Measurements from ENCODE around the gene DSCAM.

DSCAM gene

DNA sequence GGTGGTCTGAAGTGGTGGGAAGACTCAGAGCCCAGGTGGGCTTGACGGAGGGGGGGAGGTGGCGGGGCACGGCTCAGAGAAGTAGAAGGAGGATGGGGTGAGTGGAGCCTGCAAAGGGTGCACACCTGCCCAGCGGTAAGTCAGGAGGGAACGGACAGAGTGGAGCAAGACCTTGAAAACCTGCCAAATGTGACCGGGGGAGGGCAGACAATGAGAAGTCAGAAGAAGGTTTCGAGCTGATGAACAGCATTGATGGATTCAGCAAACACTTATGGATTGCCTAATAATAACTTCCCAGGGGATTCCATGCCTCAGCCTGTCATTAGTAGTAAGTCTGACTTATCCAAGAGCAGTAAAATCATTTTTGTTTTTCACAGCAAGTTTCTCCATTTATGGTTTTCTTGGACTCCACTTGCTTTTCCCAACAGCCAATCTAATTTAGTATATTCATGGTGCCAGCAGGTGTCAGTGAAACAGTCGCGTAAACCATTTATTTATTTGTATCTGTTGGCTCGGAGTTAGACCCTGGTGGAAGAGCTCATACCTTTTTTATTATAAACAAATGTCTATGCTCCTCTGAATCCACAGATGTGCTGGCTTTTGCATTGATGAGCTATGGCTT is 700.6 kb downstream of the DSCAM start:
- no peak for DNase-seq

DNA sequence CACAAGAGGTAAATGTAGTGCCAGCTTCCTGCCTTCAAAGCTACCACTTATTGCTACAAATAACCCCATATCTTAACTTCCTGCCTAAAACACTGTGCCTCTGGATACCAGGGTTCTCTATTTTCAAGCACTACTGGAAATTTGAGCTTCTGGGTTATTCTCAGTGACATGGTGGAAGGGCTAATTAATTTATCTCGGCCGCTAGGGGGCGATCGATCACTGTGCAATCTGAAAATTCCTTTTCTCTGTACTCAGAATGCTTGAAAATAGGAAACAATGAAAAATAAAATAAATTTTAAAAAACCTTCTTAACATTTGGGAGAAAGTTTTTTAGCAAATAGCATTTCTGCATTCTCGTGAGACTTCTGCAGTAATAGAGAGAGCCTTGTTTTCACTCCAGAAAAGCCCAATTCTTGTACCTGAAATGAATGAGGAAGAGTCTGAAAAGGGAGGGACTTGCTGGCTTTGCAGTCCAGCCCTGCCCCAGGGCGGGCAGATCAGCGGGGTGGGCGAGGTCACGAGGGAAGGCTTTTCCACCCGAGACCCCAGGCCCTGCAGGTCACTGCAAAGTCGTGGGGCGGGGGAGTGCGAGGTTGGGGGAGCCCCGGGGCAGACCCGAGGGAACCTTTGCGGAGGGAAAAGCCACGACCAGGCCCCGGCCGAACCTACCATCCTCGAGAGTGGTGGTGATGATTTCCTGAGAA is 703.0 kb downstream of the DSCAM start:
- peak; percentile 17 for DNase-seq

DNA sequence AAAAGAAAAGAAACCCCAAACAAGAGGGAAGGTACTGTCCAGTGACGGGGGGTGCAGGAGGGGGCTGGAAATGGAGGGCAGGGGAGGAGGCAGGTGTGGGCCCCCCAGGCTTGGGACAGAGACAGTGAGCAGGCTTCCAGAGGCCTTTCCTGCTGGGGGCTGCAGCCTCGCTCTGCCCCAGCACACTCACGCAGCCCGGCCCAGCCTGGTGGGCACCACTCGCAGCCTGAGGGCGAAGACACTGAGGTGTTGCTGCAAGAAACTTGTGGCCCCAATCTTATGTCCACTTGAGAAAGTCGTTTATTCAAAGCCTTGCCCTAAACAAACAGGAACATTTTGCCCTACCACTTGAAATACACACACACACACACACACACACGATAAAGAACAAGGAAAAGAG is 705.3 kb downstream of the DSCAM start:
- DNase-seq: no peak

DNA sequence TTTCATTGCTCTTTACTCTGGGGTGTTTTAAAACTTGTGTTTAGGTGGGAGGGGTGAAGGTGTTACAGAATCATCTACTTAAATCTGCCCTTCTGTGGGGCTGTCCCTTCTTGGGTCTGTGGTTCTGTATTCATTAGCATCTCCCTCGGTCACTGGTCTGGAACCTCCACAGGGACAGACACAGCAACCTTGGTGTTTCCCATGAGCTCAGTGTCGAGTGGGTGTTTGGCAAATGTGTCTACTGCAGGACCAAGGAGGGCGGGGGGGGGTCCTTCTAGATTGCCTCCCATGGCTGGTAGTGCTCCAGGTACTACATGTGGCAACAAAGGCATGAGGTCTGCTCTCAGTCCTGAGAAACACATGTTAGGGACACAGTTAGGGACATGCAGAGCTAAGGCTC is 706.3 kb downstream of the DSCAM start:
- DNase-seq: no peak

DNA sequence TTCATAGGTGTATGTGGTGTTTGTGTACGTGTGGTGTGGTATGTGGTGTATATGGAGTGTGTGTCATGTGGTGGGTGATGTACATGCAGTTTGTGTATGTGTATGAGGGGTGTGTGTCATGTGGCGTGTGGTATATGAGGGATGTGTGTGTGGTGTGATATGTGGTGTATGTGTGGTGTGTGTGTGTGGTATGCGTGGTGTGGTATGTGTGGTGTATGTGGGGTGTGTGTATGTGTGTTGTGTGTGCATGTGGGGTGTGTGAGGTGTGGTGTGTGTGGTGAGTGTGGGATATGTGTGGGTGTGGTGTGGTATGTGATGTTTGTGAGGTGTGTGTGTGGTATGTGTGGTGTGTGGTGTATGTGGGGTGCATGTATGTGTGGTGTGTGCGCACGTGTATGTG is 707.3 kb downstream of the DSCAM start:
- no peak for DNase-seq

DNA sequence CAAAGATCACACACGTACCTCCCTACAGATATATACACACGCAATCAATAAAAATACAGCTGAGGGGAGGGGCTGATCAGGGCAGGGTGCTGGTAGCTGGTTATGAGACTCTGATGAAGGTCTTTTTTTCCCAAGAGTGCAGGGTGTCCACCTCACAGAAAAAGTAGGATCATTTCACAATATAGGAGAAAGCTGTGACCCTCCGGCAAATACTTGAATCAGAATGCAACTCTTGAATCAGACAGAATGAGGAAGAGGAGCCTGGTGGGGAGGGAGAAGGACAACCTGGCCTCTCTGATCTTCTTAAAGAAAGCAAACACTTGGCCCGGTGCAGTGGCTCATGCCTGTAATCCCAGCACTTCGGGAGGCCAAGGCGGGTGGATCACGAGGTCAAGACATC is 710.4 kb downstream of the DSCAM start:
- no peak for DNase-seq

DNA sequence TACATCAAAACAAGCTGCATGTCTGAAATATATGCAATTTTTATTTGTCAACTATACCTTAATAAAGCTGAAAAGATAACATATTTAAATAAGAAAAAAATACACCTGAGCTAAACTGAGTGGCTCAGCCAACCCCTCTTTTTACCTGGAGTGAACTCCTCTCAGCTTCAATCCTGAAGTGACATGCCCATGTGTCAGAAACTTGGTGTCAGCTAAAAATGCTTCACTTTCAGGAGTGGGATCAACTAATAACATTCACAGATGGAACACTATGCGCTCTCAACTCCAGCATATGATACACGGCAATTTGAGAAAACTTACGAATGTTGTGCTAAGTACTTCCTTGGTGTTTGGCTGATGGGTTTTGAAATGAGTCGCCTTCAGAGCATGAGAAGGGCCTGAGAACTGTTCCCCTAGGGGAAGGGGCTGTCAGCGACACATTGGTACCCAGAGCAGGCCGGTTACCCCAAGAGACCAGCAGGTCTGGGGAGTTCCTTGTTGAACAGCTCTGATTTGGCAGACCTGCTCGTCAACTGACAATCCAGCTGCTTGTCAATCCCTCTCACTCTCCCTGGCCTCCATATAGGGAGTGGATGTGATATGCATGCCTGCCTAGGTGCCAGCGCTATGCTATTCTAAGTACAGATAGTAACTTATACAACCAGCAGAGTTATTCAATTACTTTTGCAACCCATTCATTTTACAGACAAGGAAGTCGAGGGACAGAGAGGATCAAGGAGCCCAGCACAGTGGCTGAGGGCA is 712.0 kb downstream of the DSCAM start:
- no peak for DNase-seq

DNA sequence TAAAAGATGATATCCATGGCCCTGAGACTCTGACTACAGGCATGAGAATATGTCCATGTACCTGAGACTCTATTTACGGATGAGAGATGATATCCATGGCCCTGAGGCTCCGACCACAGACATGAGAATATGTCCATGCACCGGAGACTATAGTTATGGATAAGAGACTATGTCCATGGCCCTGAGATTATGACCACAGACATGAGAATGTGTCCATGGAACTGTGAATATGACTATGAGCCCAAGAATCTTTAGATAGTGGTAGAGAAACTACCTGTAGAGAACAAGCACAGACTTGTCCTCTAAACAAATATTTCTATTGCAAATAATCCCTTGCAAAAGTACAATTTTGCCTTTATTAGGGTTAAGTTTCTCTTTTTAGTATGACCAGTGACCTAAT is 716.5 kb downstream of the DSCAM start:
- no peak for DNase-seq

DNA sequence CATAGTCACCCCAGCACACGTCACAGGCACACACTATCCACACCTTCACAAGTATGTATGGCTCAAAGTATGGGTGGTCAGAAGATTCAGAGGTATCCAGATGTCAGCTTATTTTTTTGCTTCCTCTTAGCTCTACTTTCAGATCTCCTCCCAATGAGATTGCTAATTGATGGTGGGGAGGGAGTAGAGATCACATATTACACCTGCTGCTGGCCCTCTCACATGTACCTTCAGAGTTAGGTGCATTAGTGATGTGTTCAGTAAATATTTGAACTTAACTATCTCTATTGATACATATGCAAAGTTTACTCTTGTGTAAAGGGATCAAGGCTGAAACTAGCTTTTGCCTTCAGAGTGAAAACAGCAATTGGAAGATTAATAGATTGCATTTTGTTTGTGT is 717.1 kb downstream of the DSCAM start:
- DNase-seq: no peak

DNA sequence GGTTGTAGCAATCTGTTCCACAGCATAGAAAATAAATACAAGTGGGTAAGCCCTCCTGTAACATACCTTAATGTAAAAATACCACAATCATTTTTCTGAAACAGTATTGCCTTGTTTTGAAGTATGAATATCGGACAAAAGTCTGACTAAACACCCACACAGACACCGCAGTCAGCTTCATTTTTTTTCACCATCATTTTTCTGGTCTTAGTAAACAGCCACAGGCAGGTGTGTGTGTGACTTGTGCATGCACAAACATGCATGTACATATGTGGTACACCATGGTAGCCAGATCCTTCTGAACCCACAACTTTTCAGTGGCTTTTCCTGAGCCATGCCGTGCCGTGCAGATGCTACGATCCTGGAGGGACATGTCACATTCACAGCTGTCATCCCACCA is 718.1 kb downstream of the DSCAM start:
- no peak for DNase-seq

DNA sequence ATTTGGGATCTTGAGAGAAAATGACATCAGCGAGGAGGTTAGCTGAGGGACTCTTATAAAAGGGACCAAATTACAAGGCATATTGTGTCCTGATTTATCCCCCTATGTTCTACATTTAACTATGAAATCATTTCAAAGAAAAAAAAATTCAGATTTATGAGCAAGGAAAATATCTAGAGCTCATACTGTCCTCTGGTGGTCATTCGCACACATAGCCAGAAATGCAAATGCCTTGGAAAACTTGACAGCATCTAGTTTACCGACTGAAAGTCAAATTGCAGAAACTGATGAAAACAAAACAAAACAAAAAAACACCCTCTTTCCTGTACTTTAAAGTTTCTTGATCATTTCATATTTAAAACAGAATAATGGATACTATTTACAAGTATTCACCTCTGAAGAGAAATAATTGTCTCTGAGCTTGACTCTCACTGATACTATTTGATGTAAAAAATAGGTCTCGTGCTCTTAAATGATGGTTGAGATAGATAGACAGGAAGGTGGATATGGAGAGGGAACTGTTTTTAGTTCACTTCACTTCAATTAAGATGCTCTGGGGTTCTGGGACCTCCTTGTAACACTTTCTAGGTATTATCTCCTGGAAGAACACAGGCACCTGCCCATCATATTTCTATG is 725.9 kb downstream of the DSCAM start:
- DNase-seq: no peak

DNA sequence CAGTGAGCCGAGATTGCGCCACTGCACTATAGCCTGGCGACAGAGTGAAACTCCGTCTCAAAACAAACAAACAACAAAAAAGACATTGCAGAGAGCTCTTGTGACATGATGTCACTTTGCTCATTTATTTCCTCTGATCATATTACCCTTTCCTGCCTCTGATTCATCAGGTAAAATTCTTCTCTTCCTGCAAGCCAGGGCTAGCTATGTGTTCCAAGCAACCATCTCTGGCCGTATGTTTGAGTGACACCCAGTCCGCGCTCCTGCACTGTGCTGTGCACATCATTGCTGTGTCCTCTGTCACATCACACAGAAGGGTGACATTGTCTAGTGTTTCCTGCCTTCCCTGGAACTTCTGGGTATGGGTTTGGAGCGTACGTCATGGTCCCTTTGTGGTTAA is 728.4 kb downstream of the DSCAM start:
- DNase-seq: no peak

DNA sequence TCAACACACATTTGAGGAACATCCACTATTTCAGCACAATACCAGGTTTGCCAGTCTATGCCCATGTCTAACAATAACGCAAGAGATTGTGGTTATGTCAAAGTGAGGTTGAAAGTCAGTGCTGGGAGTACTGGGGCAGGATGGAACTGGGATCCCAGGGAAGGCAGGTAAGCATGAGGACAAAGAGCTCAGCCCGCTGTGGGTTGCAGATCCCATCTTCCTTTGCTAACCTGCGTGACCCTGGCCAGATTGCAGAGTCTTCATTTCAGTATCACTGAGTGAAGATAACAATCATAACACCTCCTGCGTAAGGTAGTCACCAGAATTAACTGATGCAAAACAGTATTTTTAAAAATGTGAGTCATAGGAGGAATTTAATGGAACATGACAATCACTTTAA is 729.7 kb downstream of the DSCAM start:
- DNase-seq: no peak

DNA sequence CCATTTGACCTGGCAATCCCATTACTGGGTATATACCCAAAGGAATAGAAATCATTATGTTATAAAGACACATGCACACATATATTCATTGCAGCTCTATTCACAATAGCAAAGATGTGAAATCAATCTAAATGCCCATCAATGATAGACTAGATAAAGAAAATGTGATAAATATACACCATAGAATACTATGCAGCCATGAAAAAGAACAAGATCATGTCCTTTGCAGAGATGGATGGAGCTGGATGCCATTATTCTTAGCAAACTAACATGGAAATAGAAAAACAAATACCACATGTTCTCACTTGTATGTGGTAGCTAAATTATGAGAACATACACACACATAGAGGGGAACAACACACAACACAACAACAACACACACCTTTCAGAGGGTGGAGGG is 731.2 kb downstream of the DSCAM start:
- no peak for DNase-seq

DNA sequence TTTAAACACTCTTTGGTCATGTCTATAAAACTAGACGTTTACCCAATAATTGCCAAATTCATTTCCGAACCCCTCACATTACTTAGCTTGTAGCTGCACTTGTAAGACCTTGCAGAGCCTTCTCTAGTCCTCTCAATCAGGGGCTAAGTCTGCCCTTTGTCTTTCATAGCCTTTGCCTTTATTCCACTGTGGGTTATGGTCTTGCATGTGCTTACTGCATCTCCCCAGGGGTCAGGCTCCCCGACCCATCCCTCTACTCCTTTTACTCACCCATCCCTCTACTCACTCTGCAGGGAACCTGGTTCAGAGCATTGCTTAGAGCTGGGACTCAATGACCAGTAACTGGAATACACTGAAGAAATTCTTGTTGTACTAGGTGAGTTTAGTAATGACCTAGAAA is 744.3 kb downstream of the DSCAM start:
- DNase-seq: no peak

DNA sequence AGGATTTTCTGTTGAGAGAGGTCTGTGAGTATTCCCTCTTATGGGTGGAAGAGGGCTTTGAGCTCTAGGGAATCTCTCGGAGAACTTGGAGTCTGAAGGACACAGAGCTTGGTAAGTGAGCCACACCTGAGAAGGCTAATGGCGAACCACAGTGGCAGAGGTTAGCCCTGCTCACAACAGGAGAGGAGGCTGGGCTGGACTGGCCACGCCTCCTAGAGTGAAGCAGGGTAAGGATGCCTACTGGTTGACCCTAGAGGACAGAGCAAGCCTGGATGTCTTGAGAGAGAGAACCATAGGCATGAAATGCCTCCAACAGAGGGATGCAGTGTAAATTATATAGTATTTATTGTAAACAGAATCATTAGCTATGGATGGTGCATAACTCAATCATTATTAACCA is 747.1 kb downstream of the DSCAM start:
- no peak for DNase-seq

DNA sequence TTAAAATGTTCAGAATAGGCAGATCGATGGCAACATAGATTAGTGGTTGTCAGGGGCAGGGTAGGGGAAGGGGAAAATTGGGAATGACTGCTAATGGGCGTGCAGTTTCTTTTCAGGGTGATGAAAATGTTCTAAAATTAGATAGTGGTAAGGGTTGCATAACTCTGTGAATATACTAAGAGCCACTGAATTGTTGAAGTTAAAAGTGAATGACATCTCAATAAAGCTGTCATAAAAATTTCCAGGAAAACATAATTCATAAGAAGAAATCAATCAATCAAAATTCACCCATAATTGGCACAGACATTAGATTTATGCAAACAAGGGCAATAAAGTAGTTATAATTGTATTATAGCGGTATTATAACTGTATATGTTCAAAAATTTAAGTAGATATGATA is 751.5 kb downstream of the DSCAM start:
- DNase-seq: no peak

DNA sequence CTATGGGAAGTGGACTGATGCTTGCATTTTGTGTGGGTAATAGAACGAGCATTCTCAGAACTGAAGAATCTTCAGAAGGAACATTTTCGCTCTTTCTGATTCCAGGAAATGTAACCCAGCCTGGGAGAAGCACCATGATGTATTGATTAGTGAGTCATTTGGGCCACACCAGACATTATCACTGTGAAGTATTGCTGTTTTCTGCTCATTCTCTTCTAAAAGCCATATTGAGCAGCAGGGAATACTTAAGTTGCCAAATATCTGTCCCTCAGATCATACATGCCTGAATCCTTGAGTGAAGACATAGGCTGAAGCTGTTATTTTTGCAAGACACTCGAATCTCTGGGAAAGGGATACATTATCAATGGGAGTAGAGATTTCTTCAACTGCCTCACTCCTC is 766.6 kb downstream of the DSCAM start:
- no peak for DNase-seq

DNA sequence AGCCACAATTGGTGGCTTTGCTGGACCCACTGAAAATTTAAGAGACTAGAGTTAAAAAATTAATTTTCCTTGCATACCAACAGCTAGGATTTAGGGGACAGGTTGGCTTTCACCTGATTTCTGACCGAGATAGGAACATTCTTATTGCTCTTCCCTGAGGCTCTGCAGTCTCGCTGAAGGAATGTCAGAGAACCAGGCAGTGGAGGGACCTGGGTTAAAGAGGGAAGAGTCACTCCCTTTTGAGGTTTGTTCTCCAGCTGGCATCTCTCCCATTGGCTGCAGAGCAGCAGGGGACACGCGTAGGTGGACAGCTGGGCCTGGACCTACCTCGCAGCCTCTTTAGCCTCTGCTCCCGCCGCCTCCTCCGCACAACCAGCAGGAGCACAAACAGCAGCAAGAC is 772.2 kb downstream of the DSCAM start:
- DNase-seq: no peak

DNA sequence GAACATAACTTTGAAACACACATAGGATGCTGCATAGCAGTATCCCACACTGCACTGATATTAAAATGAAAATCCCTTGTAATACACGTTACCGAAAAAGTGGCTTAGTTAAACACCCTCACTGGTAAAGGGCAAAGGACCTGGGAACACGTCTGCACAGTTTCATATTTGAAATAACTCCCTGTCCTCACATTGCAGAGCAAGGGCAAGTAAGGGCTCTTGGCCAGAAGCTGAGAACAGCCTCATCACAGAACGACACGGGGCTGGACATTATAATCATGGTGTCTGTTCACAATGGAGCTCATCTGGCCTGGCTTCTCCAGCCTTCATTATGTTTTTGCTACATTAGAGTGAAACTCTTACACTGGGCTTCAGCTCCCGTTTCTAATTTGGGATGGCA is 772.8 kb downstream of the DSCAM start:
- no peak for DNase-seq

DNA sequence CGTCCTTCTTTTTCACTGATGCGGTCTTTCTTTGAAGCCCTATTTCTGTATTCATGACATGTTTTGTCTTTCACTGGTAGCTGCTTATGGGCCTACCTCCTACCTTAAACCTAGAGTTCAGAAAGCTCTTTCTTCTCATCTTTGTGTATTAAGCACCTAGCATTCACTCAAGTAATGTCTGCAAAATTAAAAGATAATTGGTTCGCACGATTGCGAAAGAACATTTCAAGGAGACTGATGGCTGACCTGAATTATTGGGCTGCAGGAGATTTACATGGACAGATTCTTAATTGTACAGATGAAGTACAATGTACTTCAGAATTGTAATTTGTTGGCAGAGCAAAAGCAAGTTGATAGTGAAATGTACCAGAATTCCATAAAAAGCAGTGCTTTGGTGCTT is 773.3 kb downstream of the DSCAM start:
- DNase-seq: no peak

DNA sequence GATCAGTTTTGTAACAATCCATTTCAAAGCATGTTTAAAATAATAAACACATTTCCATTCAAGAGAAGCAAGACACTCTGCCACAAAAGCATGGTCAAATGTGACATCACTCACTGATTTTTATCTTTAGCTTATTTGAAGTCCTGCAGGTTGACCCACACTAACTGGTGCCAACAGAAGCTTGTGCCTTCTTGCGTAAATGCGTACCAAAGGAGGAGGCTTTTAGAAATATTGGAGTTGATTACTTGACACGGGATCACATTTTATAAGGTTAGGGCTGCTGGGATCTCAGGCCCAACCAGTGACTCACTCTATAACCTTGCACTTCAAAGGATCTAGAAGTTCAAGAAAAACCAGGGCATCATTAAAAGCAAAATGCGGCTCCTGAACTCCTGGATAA is 776.1 kb downstream of the DSCAM start:
- no peak for DNase-seq

DNA sequence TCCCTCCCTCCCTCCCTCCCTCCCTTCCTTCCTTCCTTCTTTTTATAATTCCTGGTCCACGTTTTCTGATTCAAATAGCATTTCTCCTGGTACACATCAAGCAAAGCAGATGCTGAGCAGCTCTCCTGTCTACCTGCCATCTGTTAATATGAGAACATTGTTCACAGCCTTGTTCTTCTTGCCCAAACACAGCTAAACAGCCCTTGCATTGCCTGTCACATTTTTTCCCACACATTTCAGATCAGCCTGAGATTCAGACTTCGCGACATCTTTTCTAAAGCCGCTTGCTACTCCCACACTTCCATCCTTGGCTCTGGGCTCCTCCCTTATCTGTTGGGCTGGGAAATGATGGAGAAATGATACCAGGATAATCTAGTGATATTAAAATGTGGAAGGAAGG is 779.2 kb downstream of the DSCAM start:
- no peak for DNase-seq

DNA sequence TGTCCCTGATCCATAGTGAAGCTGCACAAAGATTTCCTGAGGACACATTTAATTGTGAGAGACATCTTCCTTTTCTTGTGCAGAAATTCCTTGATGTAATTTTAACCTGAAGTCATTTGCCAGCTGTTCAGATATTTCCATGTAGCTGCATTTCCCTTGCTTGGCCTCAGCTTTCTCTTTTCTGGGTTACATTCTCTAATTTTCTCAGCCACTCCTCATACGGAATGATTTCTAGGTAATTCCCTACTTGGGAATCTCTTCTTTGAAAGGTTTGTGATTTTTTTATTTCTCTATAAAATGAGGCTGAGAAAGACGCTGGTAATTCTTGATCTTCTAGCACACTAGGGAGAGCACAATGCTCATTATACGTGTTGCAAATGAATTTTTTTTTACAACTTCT is 780.7 kb downstream of the DSCAM start:
- DNase-seq: no peak
